Stimulated activated CD8-positive, alpha-beta memory T cell treated with anti-CD3 and anti-CD28 coated beads, Interleukin-7, amount 100 ng/mL, for 48 hours (primary cell): ENCODE data around the gene LAMA4.

ENCODE experiments used
- DNase-seq, 2 donors: peaks; one replicate each; pipeline ENCODE4 v3.0.0-alpha.2; 2020; ENCODE audit warnings: low read depth in 1 of 2; ENCODE audit errors: extremely low read depth in 1 of 2

Gene LAMA4

DNA sequence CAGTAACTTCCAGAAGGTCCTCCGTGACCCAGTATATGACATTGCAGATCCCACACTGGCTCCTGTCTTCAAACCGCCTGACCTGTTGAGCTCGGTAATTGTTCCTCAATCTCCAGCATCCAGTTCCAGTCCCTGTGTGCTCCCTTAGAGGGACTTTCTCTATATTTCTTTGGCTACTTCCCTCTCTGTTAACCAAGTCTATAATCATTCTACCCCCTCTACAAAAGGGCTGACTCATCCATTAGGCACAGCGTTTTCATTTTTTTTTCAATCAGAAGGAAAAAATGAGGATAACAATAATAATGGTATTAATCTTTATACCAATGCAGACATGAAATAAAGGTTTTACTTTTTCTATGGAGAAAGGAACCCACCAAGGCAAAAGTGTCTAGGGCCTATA lies 97.7 kb downstream of the LAMA4 start:
- no peak for DNase-seq

DNA sequence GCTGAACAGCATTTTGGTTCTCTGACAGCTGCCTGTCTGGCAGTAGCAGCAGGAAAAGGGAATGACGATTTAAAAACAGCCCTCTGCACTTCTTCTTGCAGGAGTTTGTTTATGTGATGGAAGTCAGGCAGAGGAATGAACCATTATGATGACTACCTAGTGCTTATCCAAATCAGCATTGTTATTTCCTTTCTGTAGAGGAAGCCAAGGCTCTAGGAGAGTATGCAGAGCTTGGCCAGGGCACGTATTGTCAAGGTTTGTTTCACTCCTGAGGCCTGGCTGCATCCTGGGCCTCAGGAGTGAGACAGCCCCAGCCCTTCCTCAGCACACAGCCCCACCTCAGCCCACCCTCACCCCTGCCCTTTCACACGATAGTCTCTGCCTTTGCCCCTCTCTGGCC lies 98.5 kb downstream of the LAMA4 start:
- no peak for DNase-seq

DNA sequence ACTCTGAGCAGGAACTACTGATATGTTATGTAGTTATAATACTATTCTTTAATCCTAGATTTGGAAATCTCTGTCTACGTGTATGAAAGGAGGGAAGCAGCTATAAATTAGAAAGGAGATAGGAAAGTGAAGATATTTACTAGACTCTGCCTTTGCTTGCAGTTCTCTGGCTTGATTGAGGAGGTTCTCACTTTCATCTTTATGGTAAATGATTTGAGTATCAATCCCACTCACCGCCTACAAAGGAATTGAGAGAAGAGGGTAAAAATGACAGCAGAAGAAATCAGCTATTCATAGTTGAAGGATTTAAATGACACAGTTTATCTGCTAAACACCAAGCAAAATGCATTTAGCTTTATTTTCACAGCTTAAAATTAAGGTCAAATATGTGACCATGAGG lies 99.7 kb downstream of the LAMA4 start:
- DNase-seq, result no peak

DNA sequence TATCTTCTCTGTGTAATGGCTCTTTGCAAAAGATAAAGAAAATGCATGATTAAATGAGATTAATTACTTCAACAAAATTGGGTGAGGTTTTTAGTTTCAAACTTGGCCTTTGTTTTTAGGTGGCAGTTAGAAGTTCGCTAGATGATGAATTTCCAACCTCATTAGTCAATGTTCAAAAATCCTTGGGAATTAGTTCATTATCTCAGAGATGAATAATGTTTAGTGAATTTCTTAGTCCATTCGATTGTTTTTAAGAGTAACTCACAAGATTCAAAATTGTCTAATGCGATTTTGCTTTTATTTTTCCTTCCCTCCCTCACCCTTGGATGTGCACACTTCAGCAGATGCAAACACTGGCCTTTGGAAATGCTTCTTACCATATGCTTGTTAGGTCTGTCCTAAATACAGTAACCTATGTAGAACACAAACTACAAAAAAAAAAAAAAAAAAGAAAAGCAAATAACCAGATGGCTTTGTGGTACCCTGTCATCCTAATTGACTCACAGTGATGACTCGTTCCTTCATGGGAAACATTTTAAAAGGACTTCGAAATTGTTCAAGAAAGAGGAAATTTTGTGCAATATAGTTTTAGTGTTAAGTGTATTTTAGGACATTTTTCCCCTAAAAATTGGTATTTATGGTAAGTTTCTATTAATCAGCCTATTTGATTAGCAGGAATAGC lies 100.3 kb downstream of the LAMA4 start:
- no peak for DNase-seq

DNA sequence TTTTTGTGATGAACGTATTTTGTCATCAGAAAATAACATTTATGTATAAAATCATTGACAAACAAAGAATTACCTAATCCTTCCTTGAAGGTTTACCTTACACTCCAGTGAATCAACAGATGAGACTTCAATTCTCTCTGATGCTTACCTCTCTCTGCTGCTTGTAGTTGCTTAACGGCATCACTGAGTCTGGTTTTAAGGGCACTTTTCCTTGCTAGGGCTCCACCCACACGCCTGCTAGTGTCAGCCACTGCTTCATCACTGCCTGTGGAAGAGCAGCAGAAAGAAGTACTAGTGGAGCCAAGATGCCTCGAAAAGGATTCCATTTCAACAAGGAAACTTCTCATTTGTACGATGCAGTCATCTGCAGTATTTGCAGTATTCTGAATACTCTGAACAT lies 104.0 kb downstream of the LAMA4 start:
- no peak for DNase-seq

DNA sequence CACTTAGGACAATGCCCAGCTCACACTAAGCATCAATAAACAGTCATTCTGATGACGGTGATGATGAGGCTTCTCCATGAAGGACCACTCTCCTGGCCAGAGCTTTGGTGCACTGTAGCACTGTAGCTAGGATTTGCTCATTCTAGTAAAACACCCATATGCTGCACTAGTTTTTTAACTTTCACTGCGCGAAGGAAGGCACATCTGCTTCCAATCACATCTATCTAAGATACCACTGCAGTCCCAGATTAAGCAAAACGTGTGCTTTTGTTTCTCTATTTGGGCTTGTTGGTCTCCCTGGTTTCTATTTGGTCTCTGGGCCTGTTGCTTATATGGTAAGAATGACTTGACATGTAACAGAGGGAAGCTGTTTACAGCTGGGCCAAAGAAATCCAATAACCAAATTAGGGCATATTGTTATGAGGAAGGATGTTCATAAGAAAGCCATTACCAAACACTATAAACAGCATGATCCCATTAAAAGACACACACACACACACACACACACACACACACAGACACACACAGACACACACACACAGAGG lies 104.6 kb downstream of the LAMA4 start:
- no peak for DNase-seq

DNA sequence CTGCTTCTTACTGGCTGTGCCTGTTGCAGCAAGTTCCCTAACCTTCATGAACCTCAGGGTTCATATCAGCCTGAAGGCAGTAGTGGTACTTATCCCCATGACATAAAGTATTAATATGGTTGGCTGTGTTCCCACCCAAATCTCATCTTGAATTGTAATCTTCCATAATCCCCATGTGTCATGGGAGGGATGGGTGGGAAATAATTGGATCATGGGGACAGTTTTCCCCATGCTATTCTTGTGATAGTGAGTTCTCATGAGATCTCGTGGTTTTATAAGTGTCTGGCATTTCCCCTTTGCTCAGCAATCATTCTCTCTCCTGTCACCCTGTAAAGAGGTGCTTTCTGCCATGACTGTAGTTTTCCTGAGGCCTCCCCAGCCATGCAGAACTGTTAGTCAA lies 105.1 kb downstream of the LAMA4 start:
- DNase-seq, result no peak

DNA sequence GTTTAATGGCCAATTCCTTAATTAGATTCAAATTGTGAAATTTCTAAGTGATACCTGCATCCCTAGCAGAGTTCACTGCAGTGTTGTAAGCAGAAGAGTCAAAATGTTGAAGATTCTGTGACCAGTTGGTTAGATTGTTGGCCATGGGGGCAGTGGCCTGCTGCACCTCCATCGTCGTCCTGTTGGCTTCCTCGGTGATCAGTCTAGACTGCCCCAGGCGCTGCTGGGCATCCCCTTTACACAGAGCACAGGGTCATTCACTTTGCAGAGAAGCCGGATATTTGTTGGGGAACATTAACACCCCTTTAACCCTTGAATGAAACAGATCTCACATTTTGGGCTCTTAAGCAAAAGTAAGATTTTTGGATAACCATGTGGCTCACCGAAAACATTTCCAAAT lies 106.3 kb downstream of the LAMA4 start:
- DNase-seq, result no peak

DNA sequence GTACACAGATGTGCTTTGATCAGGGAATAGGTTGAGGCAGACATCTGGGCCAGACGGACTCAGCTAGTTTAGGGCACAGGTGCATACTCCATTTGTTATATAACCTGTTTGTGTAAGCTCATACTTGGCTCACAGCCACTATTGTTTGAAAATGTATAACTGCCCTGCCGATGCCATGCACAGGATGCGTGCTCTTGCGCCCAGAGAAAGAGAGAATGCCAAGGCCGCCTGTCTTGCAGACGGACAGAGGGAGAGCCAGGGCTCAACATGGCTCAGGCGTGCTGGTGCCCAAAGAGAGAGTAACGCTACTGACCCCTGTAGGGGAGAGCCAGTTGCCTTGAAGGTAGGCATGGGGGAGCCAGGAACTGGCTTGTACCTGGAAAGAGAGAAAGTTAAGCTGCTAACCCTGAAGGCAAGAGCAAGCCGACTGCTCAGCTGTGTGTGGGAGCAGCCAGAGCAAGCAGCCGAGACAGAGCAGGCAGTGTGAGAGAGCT lies 109.2 kb downstream of the LAMA4 start:
- DNase-seq, result no peak

DNA sequence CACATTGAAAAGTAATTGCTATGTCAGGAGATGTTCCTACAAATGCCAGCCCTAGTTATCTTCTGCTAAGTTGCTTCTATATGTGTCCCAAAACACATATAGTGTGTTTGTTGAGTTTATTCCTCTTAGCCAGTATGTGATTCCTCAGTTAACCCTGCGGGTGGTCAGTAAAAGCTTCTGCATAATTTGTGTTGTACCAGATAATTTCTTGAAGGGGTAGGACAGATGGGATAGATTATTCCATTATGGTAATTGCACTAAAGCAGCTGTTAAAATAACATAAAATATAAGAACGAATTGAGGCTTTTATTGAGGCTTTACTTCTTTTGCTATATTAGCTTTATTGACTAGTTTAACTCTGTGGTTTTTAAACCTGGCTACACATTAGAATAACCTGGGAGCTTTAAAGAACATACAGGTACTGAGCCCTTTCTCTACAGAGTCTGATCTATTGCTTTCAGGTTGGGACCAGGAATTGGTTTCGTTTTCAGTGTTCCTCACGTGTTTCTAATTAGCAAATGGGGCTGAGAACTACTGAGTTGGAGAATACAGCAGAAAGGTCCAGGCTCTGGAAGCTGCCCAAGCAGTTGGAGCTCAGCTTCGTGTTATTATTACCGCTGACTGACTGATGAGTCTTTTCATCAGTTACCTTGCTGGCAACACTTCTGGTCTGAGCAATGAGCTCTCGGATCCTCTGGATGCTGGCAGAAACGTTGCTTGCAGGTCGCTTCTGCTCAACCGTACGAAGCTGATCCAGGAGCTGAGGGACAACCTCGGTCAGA lies 110.0 kb downstream of the LAMA4 start:
- DNase-seq, result no peak

DNA sequence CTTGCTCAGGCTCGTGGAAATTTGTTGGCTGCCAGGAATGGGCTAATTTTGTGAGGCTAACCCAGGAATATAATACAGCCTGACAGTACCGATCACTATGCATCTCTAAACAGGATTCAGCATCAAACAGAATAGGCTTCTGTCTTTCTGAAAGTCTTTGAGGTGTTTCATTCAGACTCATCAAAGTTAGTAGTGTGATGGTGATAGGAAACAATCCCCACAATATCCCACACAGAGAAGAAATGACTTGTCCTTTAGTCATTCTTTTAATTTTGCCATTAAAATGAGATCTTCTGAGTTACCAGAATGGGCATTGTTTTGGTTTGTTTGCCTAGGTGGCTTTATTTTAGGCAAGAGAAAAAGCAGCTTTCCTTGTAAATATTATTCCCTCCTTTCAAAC lies 112.7 kb downstream of the LAMA4 start:
- no peak for DNase-seq

DNA sequence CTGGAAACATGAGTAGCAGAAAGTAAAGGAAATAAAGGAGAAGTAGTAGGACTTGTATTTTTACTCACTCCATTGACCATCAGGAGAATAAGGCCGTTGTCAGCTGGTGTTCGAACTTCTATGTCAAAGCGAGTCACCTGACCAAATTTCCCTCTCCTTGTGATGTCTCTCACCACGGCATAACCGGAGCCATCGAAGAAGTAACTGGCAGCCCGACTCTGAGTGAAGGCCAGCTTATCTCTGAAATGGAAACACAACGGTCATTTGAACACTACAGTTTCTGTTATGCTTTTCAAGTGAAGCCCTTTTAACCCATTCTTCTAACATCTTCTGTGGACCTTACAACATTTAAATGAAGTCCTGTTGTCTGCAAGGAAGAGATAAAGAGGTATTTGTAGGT lies 115.3 kb downstream of the LAMA4 start:
- no peak for DNase-seq

DNA sequence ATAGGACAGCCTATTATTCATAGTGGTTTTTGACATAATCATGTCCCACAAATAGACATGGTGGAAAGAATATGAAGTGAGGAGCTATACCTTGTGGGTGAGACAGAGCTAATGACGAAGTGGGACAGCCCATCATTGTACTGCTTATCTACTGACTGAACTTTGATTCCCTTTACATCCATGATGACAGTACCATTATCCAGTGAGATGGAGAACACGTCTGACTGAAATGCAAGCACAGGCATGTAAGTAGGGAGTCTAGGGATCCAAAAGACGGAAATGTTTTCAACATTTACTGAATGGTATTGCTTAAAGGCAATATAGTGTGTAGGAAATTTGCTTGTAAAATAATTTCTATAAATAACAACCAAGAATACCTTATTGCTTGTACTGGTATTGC lies 123.5 kb downstream of the LAMA4 start:
- DNase-seq, result no peak

DNA sequence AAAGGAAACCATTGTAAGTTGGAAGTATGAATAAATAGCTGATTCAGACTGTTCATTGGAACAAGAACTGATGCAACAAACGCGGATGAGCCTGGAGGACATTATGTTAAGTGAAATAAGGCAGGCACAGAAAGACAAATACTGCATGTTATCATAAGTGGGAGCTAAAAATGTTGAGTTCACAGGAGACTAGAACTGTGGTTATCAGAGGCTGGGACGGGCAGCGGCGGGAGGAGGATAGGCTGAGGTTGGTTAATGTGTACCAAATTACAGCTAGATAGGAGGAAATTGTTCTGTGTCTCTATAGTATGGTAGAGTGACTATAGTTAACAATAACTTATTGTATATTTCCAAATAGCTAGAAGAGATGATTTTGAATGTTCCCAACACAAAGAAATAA lies 126.2 kb downstream of the LAMA4 start:
- no peak for DNase-seq

DNA sequence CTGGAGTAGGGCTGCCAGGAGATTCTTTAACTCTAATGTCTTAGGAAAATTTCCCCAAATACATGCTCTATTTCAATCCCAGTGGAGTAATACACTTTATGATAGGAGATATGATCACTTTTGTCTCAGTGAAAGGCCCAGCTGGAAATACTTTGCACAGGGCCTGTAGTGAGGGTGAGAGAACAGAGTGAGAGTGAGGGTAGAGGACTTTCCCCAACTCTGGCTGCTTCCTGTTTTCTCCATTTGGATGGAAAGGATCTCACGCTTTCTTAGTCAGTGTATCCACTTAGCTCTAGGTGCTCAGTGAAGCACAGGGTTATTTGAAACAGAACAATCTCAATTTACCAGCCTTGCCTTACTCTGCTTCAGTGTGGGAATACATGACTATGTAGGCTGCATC lies 130.4 kb downstream of the LAMA4 start:
- no peak for DNase-seq

DNA sequence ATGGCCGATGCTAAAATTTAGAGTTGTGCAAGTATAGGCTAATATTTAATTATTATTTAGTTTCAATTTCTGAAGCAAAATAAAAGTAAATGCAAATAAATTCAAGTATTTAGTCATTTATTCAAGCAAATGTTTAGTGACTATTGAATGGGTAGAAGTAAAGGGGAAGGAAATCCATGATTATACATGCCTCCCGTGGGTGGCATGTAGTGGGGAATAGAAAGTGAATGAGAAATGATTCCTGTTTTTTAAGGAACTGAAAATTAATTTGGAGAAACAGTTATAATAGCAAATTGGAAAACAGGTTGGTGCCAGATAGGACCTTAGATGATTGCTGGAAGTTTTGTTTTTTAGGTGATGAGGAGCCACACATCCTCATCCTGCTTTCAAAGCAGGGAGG lies 131.6 kb downstream of the LAMA4 start:
- no peak for DNase-seq

DNA sequence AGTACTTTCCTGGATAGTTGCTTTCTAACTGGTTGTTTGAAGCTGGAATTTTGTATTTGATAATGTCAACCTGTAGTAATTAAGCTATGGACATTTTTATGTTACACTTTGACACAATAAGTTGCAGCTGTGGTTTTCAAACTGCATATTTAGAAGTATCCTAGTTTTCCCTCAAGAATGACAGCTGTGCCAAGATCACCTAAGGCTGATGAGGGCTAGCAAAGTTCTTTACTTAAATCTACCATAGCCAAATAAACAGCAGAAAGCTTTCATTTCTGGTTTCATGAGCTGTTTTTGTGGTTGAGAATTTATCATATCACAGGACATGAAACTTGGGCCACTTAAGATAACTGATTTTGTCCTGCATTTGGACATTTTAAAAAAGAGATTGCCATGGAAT lies 136.3 kb downstream of the LAMA4 start:
- no peak for DNase-seq

DNA sequence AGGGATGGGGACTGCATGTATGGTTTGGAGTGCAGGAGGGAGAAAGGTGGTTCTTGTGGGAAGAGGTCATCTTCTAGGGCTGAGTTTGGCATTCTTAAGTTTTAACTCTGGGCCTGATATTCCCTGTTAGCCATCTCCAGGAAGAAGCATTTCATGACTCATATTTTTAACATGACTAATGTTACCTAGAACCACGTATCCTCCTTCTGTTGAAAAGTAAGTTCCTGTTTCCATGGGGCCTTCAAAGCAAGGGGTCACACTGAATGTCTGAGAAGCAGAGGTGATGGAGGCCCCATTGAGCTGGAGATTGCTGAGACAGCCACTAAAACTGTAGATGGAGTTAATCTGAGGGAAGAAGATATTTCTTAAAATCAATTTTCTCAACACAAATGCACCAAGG lies 136.8 kb downstream of the LAMA4 start:
- no peak for DNase-seq

DNA sequence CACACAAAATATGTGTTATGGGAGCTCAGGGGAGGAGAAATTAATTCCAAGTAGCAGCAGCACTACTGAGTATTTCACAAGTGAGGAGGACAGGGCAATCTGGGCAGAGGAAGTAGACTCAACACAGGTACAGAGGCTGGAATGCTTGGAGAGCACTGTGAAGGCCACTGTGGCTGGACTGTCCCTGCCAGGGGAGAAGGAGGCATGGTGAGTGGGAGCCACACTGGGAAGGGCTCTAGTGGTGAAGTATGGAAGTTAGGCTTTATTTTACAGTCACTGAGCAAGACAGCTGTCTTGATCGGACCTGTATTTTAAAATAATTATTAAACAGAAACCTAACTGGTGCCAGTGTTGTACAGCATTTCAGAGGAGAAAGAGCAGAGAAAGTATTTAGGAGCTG lies 138.1 kb downstream of the LAMA4 start:
- DNase-seq, result no peak

DNA sequence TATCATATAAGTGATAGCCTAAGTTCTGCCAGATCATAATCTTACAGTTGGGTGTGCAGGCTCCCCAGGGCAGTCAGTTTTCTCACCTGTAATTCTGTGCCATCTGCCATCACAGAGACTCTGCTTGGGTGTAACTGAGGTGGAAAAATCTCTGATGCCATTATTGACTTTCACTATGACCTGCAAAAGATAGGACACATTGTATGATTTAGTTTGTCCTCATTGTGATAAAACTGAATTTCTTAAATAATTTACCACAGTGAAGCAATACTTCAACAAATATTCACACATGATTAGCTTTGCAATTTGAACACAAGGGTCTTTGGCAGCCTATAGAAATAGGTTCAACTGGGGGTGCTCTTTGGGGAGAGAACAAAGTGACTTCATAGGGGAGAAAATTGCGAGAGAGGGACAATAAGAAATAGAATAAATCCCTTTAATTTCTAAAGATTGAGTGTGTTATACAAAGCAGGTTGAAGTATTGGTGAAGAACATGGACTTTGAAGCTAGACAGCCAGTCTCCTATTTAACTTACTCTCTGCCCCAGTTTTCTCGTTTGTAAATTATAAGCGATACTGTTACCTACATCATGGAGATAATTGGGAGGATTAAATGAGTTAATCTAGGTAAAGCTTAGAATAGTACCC lies 139.7 kb downstream of the LAMA4 start:
- no peak for DNase-seq

DNA sequence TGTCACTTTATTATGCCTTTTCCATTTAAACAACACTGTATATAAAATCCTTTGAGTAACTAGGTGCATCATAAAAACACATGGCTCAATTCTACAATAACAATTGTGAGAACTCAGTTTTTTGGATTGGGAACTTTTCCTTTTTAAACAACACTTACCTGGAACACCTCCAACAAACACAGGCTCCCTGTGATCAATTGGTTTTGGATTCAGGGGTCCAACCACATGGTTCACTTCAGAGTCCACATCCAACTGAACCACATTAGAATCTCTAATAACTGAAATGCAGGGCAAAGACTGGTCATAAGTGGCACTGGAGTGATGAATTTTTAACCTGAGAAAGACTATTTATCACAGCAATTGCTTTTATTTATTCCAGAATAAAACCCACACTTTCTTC lies 140.4 kb downstream of the LAMA4 start:
- no peak for DNase-seq

DNA sequence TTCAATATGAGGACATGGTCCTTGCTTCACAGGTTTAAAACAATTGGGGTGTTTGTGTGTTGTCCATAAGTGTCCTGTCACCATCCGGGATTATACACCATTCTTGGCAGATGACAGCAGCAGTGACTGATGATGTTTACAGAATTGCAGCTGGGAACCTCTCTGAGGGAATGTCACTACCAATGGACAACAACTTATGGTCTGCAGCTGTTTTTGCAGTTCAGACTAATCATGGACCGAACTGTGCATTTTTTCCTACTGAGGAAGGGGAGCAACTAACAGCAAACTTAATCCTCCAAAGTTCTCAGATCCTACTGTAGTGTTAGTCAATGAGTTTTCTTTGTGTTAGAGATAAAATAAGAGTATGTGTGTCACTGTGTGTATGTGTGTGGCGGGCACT lies 140.9 kb downstream of the LAMA4 start:
- no peak for DNase-seq
